GM21717 (cell line): ENCODE data around the gene ROBO4.

Source experiments
- ATAC-seq: cut with Tn5 transposase; IDR thresholded peaks from one replicate; pipeline ENCODE4 v1.9.1; 2021; ENCODE audit warnings: mild to moderate bottlenecking, moderate library complexity; ENCODE audit not compliant: unreplicated experiment

Gene ROBO4

GRCh38 chr11:124875401-124875800 is 22.3 kb downstream of the ROBO4 start:
- no peak for ATAC-seq

GRCh38 chr11:124874571-124875255 is 23.0 kb downstream of the ROBO4 start:
- no peak for ATAC-seq

GRCh38 chr11:124873951-124874350 is 23.7 kb downstream of the ROBO4 start:
- ATAC-seq = no peak

- ATAC-seq = no peak
Observed at GRCh38 chr11:124872741-124873140, 24.9 kb downstream of the ROBO4 start.

GRCh38 chr11:124872280-124872679 is 25.4 kb downstream of the ROBO4 start:
- no peak for ATAC-seq

- ATAC-seq = no peak
Observed at GRCh38 chr11:124870430-124870829, 27.2 kb downstream of the ROBO4 start.

- no peak for ATAC-seq
Observed at GRCh38 chr11:124869856-124870387, 27.7 kb downstream of the ROBO4 start.

- ATAC-seq = no peak
Observed at GRCh38 chr11:124869331-124869730, 28.3 kb downstream of the ROBO4 start.

- no peak for ATAC-seq
Observed at GRCh38 chr11:124868331-124869274, 29.1 kb downstream of the ROBO4 start.

- ATAC-seq = no peak
Observed at GRCh38 chr11:124867700-124868099, 30.0 kb downstream of the ROBO4 start.

- ATAC-seq = no peak
Observed at GRCh38 chr11:124865902-124866851, 31.5 kb downstream of the ROBO4 start.

- no peak for ATAC-seq
Observed at GRCh38 chr11:124865181-124865901, 32.3 kb downstream of the ROBO4 start, which contains the start of gene ROBO3. ROBO3 (plus strand) TSS chr11:124865432; CDS start chr11:124865578, 146 bp downstream.

GRCh38 chr11:124864892-124865180 is 32.8 kb downstream of the ROBO4 start:
- no peak for ATAC-seq

- ATAC-seq = no peak
Observed at GRCh38 chr11:124864176-124864891, 33.3 kb downstream of the ROBO4 start.

GRCh38 chr11:124863826-124864165 is 33.9 kb downstream of the ROBO4 start:
- ATAC-seq = no peak

GRCh38 chr11:124863137-124863825 is 34.4 kb downstream of the ROBO4 start:
- no peak for ATAC-seq

- no peak for ATAC-seq
Observed at GRCh38 chr11:124861670-124862069, 36.0 kb downstream of the ROBO4 start.

- ATAC-seq = no peak
Observed at GRCh38 chr11:124859171-124859570, 38.5 kb downstream of the ROBO4 start.

GRCh38 chr11:124846070-124846673 is 51.5 kb downstream of the ROBO4 start:
- ATAC-seq = no peak
